Cardiac muscle cell (in vitro differentiated cells and primary cell): ENCODE measurements around the gene RPL35. TPM values are rescaled to one million over a fixed set of nuclear protein-coding genes. Genes with fewer than 3 reads are reported as not detected.

Source experiments
- DNase-seq, 2 donors: peaks; one replicate each; pipeline versions ENCODE4 v3.0.0 to v3.0.0-alpha.2; 2010 to 2017; ENCODE audit warnings: low read depth in 1 of 2, low spot score in 1 of 2
- H3K27ac ChIP-seq: fragments of 200-600 bp; sonication (generic); 2 replicates; pipeline ENCODE4 v1.5.1; 2016
- H3K27me3 ChIP-seq: fragments of 200-600 bp; sonication (generic); 2 replicates; pipeline ENCODE4 v1.6.0; 2016; ENCODE audit warnings: control low read depth
- H3K36me3 ChIP-seq: fragments of 200-600 bp; sonication (generic); 2 replicates; pipeline ENCODE4 v1.5.1; 2016; ENCODE audit warnings: control low read depth
- H3K4me1 ChIP-seq: fragments of 200-600 bp; sonication (generic); 2 replicates; pipeline ENCODE4 v1.8.1; 2017; ENCODE audit warnings: low read depth, mild to moderate bottlenecking, mixed run types
- H3K4me3 ChIP-seq: fragments of 200-600 bp; sonication (generic); 2 replicates; pipeline ENCODE4 v1.5.1; 2016; ENCODE audit warnings: mild to moderate bottlenecking
- H3K9me3 ChIP-seq: fragments of 200-600 bp; sonication (generic); 2 replicates; pipeline ENCODE4 v1.5.1; 2017; ENCODE audit warnings: low read depth, mild to moderate bottlenecking, control low read depth
- CTCF ChIP-seq: IDR thresholded peaks from 2 replicates; pipeline ENCODE4 v1.5.1; 2012; ENCODE audit warnings: low read depth, mild to moderate bottlenecking, low read length
- polyA plus RNA-seq: library from polyadenylated mRNA; unstranded; fragments of >200 nt; fragmentation: Nextera tagmentation; extraction: Ambion mirVana; gene quantifications from 2 replicates; pipeline ENCODE4 v1.2.1, GENCODE V29; 2016
- total RNA-seq: library from RNA; depleted of rRNA; stranded (reverse); fragments of >200 nt; gene quantifications from 2 replicates; pipeline ENCODE4 v1.2.3, GENCODE V29; 2016

The RPL35 gene
- total and polyA plus RNA-seq, 2 experiments from 2014 or later, result 1,356 to 2,996 TPM

- peak; percentile 64 for TF ChIP-seq CTCF
- H3K4me1 ChIP-seq, result no peaks in the 10 kb centered on the region
- no peak overlapping the region for H3K27ac ChIP-seq
- peaks cover 33% of the 10 kb centered on the region for H3K36me3 ChIP-seq
- H3K9me3 ChIP-seq, result no peaks in the 10 kb centered on the region
- DNase-seq, result peak; percentile 36 to 72
- H3K4me3 ChIP-seq, result no peak overlapping the region
- H3K27me3 ChIP-seq, result no peaks in the 10 kb centered on the region
These were observed 33.0 kb upstream of the RPL35 start for GRCh38 chr9:124894741-124895170.

- no peak for TF ChIP-seq CTCF
- no peak for DNase-seq
- Histone ChIP-seq H3K4me3 (no peak overlapping the region), H3K9me3 (no peaks in the 10 kb centered on the region), H3K4me1 (no peaks in the 10 kb centered on the region), H3K36me3 (peaks cover 34% of the 10 kb centered on the region), H3K27ac (no peak overlapping the region), H3K27me3 (no peaks in the 10 kb centered on the region)
These were observed 32.4 kb upstream of the RPL35 start for GRCh38 chr9:124894035-124894740.

GRCh38 chr9:124890179-124890578 is 28.4 kb upstream of the RPL35 start:
- H3K9me3 ChIP-seq, result no peaks in the 10 kb centered on the region
- no peaks in the 10 kb centered on the region for H3K27me3 ChIP-seq
- no peak for DNase-seq
- TF ChIP-seq CTCF, result no peak
- peaks cover 33% of the 10 kb centered on the region for H3K36me3 ChIP-seq
- no peaks in the 10 kb centered on the region for H3K4me1 ChIP-seq
- H3K27ac ChIP-seq, result no peak overlapping the region
- no peak overlapping the region for H3K4me3 ChIP-seq

- no peak for DNase-seq
- Histone ChIP-seq H3K4me1 (no peaks in the 10 kb centered on the region), H3K4me3 (no peak overlapping the region), H3K27ac (no peak overlapping the region), H3K9me3 (no peaks in the 10 kb centered on the region), H3K36me3 (peaks cover 36% of the 10 kb centered on the region), H3K27me3 (no peaks in the 10 kb centered on the region)
- no peak for TF ChIP-seq CTCF
These were observed 27.2 kb upstream of the RPL35 start for GRCh38 chr9:124889006-124889405.

- Histone ChIP-seq H3K27me3 (no peaks in the 10 kb centered on the region), H3K4me1 (no peaks in the 10 kb centered on the region), H3K27ac (no peak overlapping the region), H3K4me3 (no peak overlapping the region), H3K9me3 (no peaks in the 10 kb centered on the region), H3K36me3 (peaks cover 32% of the 10 kb centered on the region)
- DNase-seq, result no peak
- TF ChIP-seq CTCF, result no peak
These were observed 26.1 kb upstream of the RPL35 start for GRCh38 chr9:124887832-124888231.
